Iris pigment epithelial cell (primary cell): ENCODE measurements around the gene NOX3.
A peak's percentile ranks its signal among the peaks of the same experiment; 100 is the strongest.
"Not testable (repeated sequence)": the region's sequence is repeated elsewhere in the genome, so short reads cannot be mapped to it uniquely, and the experiment has no call there.

Experiments used
- DNase-seq: peaks from one replicate; pipeline ENCODE4 v3.0.0-alpha.2; 2011; ENCODE audit warnings: low read depth

Gene NOX3

DNA sequence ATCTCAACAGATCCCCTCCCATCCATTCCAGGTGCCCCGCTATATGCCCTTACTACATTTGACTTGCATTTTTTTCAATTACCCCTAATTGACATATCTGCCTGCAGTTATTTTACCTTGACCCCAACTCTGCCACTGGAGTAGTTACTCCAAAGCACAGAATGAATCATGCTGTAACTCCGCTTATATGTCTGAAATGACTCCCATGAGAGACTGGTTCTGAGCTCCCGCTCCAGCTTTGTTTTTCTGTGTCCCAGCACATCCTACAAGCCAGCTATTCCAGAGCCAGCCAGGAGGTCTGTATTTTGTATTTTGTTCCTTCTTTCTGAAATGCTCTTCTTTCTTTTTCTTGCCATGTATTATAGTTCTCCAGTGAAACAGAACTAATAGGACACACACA is 10.9 kb upstream of the NOX3 start:
- no peak for DNase-seq

GRCh38 chr6:155461556-155461955 is 5.9 kb upstream of the NOX3 start:
- peak; percentile 38 for DNase-seq

GRCh38 chr6:155454471-155454870 is 1.2 kb downstream of the NOX3 start:
- DNase-seq, result no peak

DNA sequence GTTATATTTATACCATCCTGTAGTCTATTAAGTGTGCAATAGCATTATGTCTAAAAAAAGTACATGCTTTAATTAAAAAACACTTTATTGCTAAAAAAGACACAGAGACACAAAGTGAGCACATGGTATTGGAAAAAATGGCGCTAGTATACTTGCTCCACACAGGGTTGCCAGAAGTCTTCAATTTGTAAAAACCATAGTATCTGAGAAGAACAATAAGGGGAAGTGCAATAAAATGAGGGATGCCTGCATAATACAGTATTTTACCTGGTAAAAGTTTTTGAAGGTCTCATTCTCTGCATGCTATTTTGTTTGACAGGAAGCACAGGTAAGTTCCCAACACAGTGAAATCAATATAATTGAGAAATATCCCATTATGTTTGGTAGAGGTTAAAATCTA is 1.6 kb downstream of the NOX3 start:
- no peak for DNase-seq

- DNase-seq, result no peak
Measured at GRCh38 chr6:155452576-155452975, 3.1 kb downstream of the NOX3 start.

DNA sequence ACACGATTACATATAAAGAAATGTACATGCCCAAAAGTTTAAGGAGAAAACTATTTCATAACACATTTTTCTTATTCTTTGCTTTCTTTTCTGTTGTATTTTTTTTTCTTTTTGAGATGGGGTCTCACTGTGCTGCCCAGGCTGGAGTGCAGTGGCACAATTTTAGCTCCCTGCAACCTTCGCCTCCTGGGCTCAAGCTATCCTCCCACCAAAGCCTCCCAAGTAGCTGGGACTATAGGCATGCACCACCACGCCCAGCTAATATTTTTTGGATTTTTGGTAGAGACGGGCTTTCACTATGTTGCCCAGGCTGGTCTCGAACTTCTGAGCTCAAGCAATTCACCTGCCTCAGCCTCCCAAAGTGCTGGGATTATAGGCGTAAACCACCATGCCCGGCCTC is 4.1 kb downstream of the NOX3 start:
- DNase-seq, result not testable (repeated sequence)

GRCh38 chr6:155450240-155450581 is 5.4 kb downstream of the NOX3 start:
- no peak for DNase-seq

DNA sequence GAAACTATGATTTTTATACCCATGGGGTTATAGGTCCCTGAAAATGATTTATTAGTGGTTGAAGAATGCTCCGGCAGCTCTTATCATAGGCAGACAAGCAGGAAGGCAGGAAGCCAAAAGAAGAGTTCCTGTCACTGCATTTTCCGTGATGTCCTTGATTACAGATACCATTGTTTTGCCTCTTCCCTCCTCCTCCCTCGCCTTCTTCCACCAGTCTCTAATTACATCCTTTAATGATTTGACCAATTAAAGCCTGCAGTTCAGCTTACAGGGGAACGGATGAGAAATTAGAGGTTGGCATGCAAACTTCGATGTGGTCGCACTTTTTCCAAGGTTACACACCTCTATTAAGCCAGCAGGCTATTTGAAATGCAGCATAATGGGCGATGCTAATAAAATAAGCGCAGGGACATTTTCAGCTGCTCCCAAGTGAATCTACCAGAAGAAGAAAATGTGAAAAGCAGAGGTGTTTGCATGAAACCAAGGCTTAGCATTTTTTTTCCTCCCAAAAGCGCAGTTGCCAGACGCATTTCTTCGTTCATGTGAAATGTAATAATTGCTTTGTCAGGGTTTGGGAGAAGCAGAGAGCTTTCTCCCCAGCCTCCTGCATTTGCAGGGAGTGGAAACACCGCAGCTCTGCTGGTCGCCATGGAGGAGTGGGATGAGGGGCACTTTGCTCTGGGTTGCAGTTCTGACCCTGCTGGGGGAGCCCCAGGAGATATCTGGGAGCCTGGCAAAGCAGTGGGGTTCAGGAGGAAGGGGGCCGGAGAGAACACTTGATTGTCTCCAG is 6.0 kb downstream of the NOX3 start:
- no peak for DNase-seq

GRCh38 chr6:155448668-155449449 is 6.8 kb downstream of the NOX3 start:
- no peak for DNase-seq

GRCh38 chr6:155447949-155448348 is 7.7 kb downstream of the NOX3 start:
- DNase-seq, result no peak

DNA sequence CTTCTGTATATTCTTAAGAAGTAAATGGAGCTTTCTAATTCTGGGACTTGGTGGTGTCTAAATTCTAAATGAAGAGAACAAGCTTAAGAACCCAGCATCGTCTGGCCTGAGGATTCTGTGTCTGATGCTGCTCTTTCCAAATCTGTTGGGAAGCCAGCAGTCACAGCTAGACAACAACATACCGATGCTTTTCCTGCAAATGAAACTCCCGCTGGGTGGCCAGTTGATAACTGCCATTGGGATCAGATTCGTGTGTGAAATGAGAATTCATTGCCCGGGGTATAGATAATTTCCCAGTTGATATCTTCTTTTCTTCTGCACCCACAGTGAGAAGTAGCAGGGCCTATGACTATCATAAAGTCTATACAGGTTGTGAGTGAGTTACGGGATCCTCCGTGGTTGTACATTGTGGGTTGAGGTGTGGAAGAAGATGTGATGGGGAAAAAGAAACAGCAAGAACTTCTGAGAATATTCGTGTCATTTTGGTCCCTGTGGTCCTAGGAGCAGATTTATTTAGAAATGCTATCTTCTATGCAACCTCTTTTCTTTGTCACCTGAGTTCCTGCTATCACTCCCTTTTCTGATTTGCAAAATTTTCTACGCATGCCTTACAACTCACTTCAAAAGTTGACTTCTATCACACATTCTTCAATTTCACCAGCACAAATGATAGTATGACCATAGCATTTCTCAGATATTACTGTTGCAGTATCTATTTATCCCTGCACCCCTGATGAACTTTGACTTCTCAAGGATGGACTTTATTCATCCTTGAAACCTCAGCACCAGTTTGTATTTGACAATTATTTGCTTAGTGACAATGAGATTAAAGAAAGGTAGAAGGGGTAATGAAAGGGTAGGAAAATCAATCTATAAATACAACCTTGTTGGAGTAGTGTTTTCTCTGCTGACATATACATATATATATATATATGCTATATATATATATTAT is 10.4 kb downstream of the NOX3 start:
- no peak for DNase-seq

- no peak for DNase-seq
Measured at GRCh38 chr6:155444120-155444917, 11.3 kb downstream of the NOX3 start.

DNA sequence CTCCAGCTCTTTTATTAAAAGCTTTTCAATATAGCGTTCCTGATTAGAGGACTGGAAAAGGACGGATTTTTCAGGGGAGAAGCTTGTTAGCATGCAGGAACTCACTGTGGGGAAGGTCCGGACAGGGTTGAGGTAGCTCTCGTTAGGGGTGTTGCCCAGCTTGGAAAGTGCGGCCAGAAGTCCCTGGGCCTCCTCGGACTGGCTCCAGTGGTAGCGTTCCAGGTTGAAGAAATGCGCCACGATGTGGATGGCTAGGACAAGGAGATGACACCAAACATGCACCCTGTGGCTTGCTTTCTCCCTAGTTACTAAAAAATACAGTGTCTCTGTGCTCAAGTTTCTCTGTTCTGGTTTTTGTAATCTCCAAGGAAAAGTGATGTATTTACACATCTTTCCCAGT is 12.5 kb downstream of the NOX3 start:
- no peak for DNase-seq

- no peak for DNase-seq
Measured at GRCh38 chr6:155442562-155442961, 13.1 kb downstream of the NOX3 start.

DNA sequence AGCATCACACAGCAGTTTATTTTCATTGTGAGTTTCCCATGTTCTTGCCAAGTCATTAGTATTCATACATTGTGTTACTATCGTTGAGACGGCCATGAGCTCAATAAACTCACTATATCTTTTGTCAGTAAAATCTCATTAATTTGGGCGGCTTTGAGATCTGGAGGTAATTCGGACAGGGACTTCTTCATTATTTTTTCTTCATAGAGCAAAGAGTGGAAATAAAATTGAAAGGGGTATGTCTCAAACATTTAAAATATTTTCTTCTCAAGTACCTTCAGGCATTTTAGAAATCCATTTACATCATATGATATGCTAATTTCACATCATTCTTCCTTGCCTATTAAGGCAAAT is 14.6 kb downstream of the NOX3 start:
- no peak for DNase-seq

DNA sequence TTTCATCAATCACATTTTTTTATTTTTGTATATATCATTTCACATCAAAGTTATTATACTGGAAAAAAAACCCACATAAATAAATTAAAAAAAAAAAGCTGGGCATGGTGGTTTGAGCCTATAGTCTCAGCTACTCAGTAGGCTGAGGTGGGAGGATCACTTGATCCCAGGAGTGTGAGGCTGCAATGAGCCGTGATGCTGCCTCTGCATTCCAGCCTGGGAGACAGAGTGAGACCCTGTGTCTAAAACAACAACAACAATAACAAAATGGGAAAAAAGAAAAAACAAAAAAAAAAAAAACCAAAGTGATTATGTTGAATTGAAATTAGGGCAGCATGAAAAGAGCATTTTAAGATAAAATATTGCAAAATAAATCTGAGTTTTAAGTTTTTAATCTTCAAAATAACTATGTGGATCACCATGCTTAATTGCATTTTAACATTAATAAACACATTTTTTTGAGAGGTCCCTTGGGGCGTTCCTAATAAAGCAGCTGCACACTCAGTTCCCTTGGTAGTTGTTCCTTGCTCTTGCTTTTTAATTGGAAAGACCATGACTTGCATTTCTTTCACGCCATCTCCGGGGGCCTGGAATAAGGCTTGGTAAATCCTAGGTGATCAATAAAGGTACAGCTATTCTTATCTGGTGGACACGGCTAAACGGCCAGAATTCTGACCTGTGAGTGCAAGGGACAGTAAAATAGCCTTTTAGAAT is 15.1 kb downstream of the NOX3 start:
- DNase-seq, result no peak

GRCh38 chr6:155439376-155439775 is 16.3 kb downstream of the NOX3 start:
- DNase-seq, result no peak

- peak; percentile 56 for DNase-seq
Measured at GRCh38 chr6:155436981-155437749, 18.5 kb downstream of the NOX3 start.

GRCh38 chr6:155434829-155435423 is 20.7 kb downstream of the NOX3 start:
- no peak for DNase-seq

DNA sequence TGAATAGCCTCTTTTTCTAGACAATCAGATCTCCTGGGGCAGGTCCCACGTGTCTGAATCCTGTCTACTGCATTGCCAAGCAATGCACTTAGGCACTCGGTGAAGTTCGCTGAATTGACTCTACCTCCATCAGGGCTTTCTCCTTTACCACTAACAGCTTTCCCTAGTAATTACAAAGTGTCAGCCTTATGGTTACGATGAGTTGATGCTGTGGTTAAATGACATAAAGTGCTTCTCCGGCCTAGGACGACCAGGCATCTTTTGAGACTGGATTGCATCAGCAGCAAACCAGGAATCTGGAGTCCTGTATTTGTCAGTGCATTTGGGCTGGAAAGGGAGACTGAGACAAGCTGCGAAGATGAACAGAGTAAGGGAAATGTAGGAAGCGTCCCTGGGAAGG is 21.5 kb downstream of the NOX3 start:
- no peak for DNase-seq
